Pancreas (tissue), 10 donors: ENCODE data around the gene CYP11A1. TPM values are rescaled to one million over a fixed set of nuclear protein-coding genes. Genes with fewer than 3 reads are reported as not detected.
A peak's percentile ranks its signal among the peaks of the same experiment; 100 is the strongest.

ENCODE experiments used
- ATAC-seq, 4 donors: fragments of 200-7000 bp; cut with Tn5 transposase; one replicate each; pipeline versions ENCODE4 v1.8.0 to v1.9.1; 2020; ENCODE audit warnings: mild to moderate bottlenecking in 4 of 4, moderate library complexity in 4 of 4
- DNase-seq, 6 donors: peaks; one replicate each; pipeline ENCODE4 v3.0.0-alpha.2; 2020
- FAIRE-seq: peaks from 2 replicates; lab custom pipeline; 2012; peaks lifted over from hg19 to GRCh38; lab: Jason Lieb, UNC
- H3K27ac ChIP-seq, 4 donors: fragments of 200-600 bp; sonication (generic); 1 replicate in 3 of 4; 2 replicates in 1 of 4; pipeline versions ENCODE4 v1.5.0 to v1.8.0; 2020
- H3K27me3 ChIP-seq, 4 donors: fragments of 200-600 bp; one replicate each; pipeline ENCODE4 v1.8.0; 2021
- H3K36me3 ChIP-seq, 3 donors: fragments of 200-600 bp; sonication (generic) in 1 of 3; one replicate each; pipeline versions ENCODE4 v1.5.0 to v1.8.0; 2020 to 2021
- H3K4me1 ChIP-seq, 3 donors: fragments of 200-600 bp; one replicate each; pipeline ENCODE4 v1.8.0; 2021
- H3K4me3 ChIP-seq, 4 donors: fragments of 200-600 bp; sonication (generic) in 2 of 4; one replicate each; pipeline versions ENCODE4 v1.5.0 to v1.8.0; 2020 to 2021
- H3K9me3 ChIP-seq, 4 donors: fragments of 200-600 bp; one replicate each; pipeline ENCODE4 v1.8.0; 2021
- CTCF ChIP-seq, 4 donors: fragments of 200-600 bp; sonication (generic) in 3 of 4; IDR thresholded peaks; one replicate each; pipeline versions ENCODE4 v1.5.0 to v1.8.0; 2021; ENCODE audit warnings: antibody characterized with exemption in 4 of 4
- WGBS, 2 donors: extraction: QIAGEN DNeasy Blood & Tissue Kit; methylation state at CpG; one replicate each; pipeline ENCODE4 v1.1.7; 2013; 5-methylcytosine and 5-hydroxymethylcytosine counted together
- intact Hi-C, 3 donors: fragments of 100-400 bp; cut with DNase I; formaldehyde crosslinking; loops; one replicate each; pipeline versions ENCODE4 v1.11.1 to v1.14.2; 2022
- polyA plus RNA-seq, 2 donors: library from polyadenylated mRNA; stranded (reverse); fragments of 200-250 nt; gene quantifications; one replicate each; pipeline ENCODE4 v1.2.3, GENCODE V29; 2013
- total RNA-seq, 6 donors: library from RNA; stranded (reverse); fragmentation: NEBNext Ultra II Directional in 4 of 6; extraction: Animal tissue kit (Norgen Biotek cat#: 25700) in 4 of 6; gene quantifications; one replicate each; pipeline versions ENCODE4 v1.2.1 to v1.2.4, GENCODE V29; 2021 to 2023
- donor health status: healthy with polysubstance abuse.
- donor health status: DM: no; HTN: no; CAD: no; lungs with moderate emphysema.
- donor health status: DM: no; HTN: no; CAD: no.
- donor health status: control.
- donor health status: control.
- donor health status: Bipolar disorder and iron deficiency.
- donor health status: DM: yes; HTN: yes; CAD: no.
- donor health status: DM: no; HTN: no; CAD: no.
- donor health status: DM: no; HTN: no; CAD: no.
- donor health status: DM: yes; HTN: yes; CAD: no.

CYP11A1 gene
- total and polyA plus RNA-seq, 8 donors = 0.09 to 0.66 (median 0.28) TPM; not detected in 3

DNA sequence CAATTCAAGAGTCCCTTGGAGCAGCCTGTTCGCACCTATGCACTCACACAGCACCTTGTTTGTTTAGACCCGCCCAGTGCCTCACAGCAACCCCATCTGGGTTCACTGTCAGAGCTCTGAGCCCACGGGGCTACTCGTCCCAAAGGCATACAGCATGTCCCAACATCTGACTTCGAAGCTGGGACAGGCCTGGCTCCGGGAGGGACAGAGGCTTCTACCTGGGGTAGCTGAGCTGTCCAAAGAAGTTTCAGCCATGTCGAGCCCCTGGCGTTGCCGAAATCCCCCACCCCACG, 28.6 kb upstream of the CYP11A1 start:
- no peak for TF ChIP-seq CTCF (IDR thresholded peaks at IDR 0.05)
- ATAC-seq (no peak), FAIRE-seq (no peak), DNase-seq (peak in 1 of 6 donors; percentile 33)
- intact Hi-C loops = no loop called here
- Histone ChIP-seq H3K4me3 (no peak overlapping the region), H3K4me1 (no peaks in the 10 kb centered on the region), H3K27me3 (no peaks in the 10 kb centered on the region), H3K27ac (no peak overlapping the region), H3K9me3 (no peaks in the 10 kb centered on the region), H3K36me3 (no peaks in the 10 kb centered on the region)
- 60 to 70% methylated on average over 10 of the region's 10 CpGs for WGBS, 2 donors

- H3K27ac ChIP-seq = no peak overlapping the region
- ATAC-seq (no peak), DNase-seq (peak in 1 of 6 donors; percentile 50), FAIRE-seq (no peak)
- no peak overlapping the region for H3K4me3 ChIP-seq
- H3K4me1 ChIP-seq = no peaks in the 10 kb centered on the region
- 74 to 85% methylated on average over 17 of the region's 17 CpGs for WGBS, 2 donors
- no peaks in the 10 kb centered on the region for H3K36me3 ChIP-seq
- intact Hi-C loops = no loop called here
- no peak for TF ChIP-seq CTCF (IDR thresholded peaks at IDR 0.05)
- no peaks in the 10 kb centered on the region for H3K27me3 ChIP-seq
- H3K9me3 ChIP-seq = no peaks in the 10 kb centered on the region
These were observed 28.1 kb upstream of the CYP11A1 start for GRCh38 chr15:74395319-74396145.

DNA sequence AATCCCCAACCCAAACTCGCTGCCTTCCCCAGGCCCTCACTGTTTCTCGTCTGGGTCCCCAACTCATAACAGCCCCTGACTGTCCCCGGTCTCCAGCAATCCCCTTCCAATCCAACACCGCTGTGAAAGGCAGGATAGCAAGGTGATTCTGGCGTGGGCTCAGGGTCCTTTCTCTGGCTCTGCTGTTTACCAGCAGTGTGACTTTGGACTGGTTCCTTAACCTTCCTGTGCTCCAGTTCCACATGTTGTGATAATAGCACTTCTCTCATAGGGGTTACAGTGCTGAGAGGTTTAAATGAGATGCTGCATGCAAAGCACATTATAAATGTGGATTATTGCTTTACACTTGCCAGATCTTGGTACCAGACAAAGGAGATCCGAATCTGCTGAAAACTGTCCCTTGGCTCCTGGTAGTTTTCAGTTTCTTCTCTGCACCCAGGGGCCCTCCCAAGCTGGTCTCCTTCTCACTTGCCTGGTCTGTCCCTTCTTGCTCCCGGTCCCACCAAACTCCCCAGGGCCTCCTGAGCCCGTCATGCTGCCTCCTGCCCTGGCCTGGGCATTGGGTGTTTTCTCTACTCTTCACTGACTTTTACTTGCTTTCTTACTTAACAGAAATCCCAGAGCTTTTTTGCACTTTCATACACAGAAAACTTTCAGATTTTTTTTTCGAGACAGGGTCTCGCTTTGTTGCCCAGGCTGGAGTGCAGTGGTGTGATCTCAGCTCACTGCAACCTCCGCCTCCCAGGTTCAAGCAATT, 26.8 kb upstream of the CYP11A1 start:
- Histone ChIP-seq H3K4me3 (no peak overlapping the region), H3K27me3 (no peaks in the 10 kb centered on the region), H3K9me3 (no peaks in the 10 kb centered on the region), H3K36me3 (no peaks in the 10 kb centered on the region), H3K27ac (no peak overlapping the region), H3K4me1 (no peaks in the 10 kb centered on the region)
- TF ChIP-seq CTCF (IDR thresholded peaks at IDR 0.05) = no peak
- no peak for DNase-seq
- no peak for FAIRE-seq
- 63 to 74% methylated on average over 11 of the region's 11 CpGs for WGBS, 2 donors
- ATAC-seq = no peak
- intact Hi-C loops = no loop called here

DNA sequence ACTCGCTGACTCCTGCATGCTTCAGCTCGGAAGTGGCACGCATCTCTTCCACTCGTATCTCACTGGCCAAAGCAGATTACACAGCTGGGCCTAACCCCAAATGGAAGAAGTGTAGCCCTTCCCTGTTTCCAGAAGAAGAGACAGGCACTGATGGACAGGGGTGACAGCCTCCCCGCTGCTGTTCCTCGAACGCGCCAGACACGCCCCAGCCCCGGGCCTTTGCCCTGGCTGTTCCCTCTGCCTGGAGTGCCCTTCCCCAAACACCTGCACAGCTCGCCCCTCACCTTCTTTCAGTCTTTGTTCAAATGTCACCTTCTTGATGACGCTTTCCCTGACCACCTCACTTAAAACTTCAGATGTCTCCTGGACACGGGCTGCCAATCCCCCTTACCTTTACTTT, 26.0 kb upstream of the CYP11A1 start:
- H3K36me3 ChIP-seq = no peaks in the 10 kb centered on the region
- no peak for TF ChIP-seq CTCF (IDR thresholded peaks at IDR 0.05)
- no peak for ATAC-seq
- 74 to 79% methylated on average over 13 of the region's 13 CpGs for WGBS, 2 donors
- H3K27ac ChIP-seq = no peak overlapping the region
- no peak for DNase-seq
- FAIRE-seq = no peak
- intact Hi-C loops = no loop called here
- H3K9me3 ChIP-seq = no peaks in the 10 kb centered on the region
- H3K27me3 ChIP-seq = no peaks in the 10 kb centered on the region
- H3K4me1 ChIP-seq = no peaks in the 10 kb centered on the region
- H3K4me3 ChIP-seq = no peak overlapping the region

DNA sequence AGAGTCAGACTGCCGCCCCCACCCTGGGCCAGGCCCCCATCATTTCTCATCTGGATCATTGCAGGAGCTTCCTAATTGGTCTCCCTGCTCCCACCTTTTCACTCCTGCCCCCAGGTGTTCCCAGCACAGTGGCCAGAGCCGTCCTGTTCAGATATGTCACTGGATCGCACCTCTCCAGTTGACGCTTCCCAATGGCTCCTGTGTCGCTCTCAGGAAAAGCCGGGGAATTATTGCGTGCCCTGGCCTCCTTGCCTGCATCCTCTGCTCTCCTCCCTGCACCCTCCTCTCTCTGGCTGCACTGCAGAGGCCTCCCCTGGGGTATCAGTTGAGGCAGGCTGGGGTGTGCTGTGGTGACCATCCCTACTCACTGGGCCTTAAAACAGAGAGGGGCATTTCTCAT, 25.5 kb upstream of the CYP11A1 start:
- no peaks in the 10 kb centered on the region for H3K27me3 ChIP-seq
- no peak for TF ChIP-seq CTCF (IDR thresholded peaks at IDR 0.05)
- 74 to 84% methylated on average over 7 of the region's 7 CpGs for WGBS, 2 donors
- H3K4me3 ChIP-seq = no peak overlapping the region
- no peaks in the 10 kb centered on the region for H3K4me1 ChIP-seq
- intact Hi-C loops = no loop called here
- H3K9me3 ChIP-seq = no peaks in the 10 kb centered on the region
- no peak overlapping the region for H3K27ac ChIP-seq
- DNase-seq = no peak
- H3K36me3 ChIP-seq = no peaks in the 10 kb centered on the region
- no peak for FAIRE-seq
- ATAC-seq = no peak
